HG02763 (cell line): Measurements from ENCODE around the gene SYTL2.
A peak's percentile ranks its signal among the peaks of the same experiment; 100 is the strongest.

Source experiments
- ATAC-seq: cut with Tn5 transposase; IDR thresholded peaks from one replicate; pipeline ENCODE4 v1.9.1; 2021; ENCODE audit warnings: mild to moderate bottlenecking, moderate library complexity; ENCODE audit not compliant: unreplicated experiment

Gene SYTL2

GRCh38 chr11:85828640-85828978 lies 17.7 kb upstream of the SYTL2 start:
- no peak for ATAC-seq

GRCh38 chr11:85827748-85828639 lies 17.1 kb upstream of the SYTL2 start:
- ATAC-seq, result no peak

GRCh38 chr11:85826116-85826855 lies 15.3 kb upstream of the SYTL2 start:
- no peak for ATAC-seq

- no peak for ATAC-seq
Measured at GRCh38 chr11:85825616-85826015, 14.7 kb upstream of the SYTL2 start.

- no peak for ATAC-seq
Measured at GRCh38 chr11:85823816-85824215, 12.9 kb upstream of the SYTL2 start.

GRCh38 chr11:85822814-85823213 lies 11.9 kb upstream of the SYTL2 start:
- ATAC-seq, result no peak

GRCh38 chr11:85821636-85822035 lies 10.7 kb upstream of the SYTL2 start:
- ATAC-seq, result no peak

GRCh38 chr11:85819441-85819840 lies 8.5 kb upstream of the SYTL2 start:
- no peak for ATAC-seq

GRCh38 chr11:85815186-85815931 lies 4.4 kb upstream of the SYTL2 start:
- no peak for ATAC-seq

- ATAC-seq, result no peak
Measured at GRCh38 chr11:85813721-85814120, 2.8 kb upstream of the SYTL2 start.

GRCh38 chr11:85811624-85812023 lies 683 bp upstream of the SYTL2 start:
- no peak for ATAC-seq

GRCh38 chr11:85810521-85810870 lies 445 bp downstream of the SYTL2 start:
- no peak for ATAC-seq

- ATAC-seq, result no peak
Measured at GRCh38 chr11:85809863-85810262, 1.1 kb downstream of the SYTL2 start.

GRCh38 chr11:85809191-85809590 lies 1.8 kb downstream of the SYTL2 start:
- peak; percentile 71 for ATAC-seq

GRCh38 chr11:85806876-85807275 lies 4.1 kb downstream of the SYTL2 start:
- no peak for ATAC-seq

- ATAC-seq, result no peak
Measured at GRCh38 chr11:85806016-85806415, 4.9 kb downstream of the SYTL2 start.

GRCh38 chr11:85805387-85805786 lies 5.6 kb downstream of the SYTL2 start:
- no peak for ATAC-seq

GRCh38 chr11:85803920-85804319 lies 7.0 kb downstream of the SYTL2 start:
- ATAC-seq, result no peak

GRCh38 chr11:85803303-85803702 lies 7.6 kb downstream of the SYTL2 start:
- no peak for ATAC-seq

GRCh38 chr11:85801527-85801926 lies 9.4 kb downstream of the SYTL2 start:
- no peak for ATAC-seq

GRCh38 chr11:85800595-85801342 lies 10.2 kb downstream of the SYTL2 start:
- no peak for ATAC-seq
